Stomach (tissue), 4 donors: ENCODE results near the gene CCNJL.

Source experiments
- EP300 ChIP-seq: sonication (generic); formaldehyde crosslinking; IDR thresholded peaks from one replicate; pipeline ENCODE4 v1.6.1; 2017; ENCODE audit warnings: antibody characterized with exemption
- POLR2A ChIP-seq, 4 donors: fragments of 450-650 bp; IDR thresholded peaks; one replicate each; pipeline ENCODE4 v1.6.1; 2016; ENCODE audit warnings: antibody characterized with exemption in 4 of 4, control low read depth in 2 of 4, mild to moderate bottlenecking in 1 of 4, moderate library complexity in 1 of 4
- TF ChIP-seq, protein P1 (sequence below), 7 experiments: fragments of 450-650 bp in 4 of 7; fragments of 200-600 bp in 3 of 7; sonication (generic) in 3 of 7; IDR thresholded peaks; one replicate each; pipeline ENCODE4 v1.5.1; 2016 to 2019; ENCODE audit warnings: antibody characterized with exemption in 7 of 7, control low read depth in 2 of 7, mild to moderate bottlenecking in 1 of 7

DNA sequence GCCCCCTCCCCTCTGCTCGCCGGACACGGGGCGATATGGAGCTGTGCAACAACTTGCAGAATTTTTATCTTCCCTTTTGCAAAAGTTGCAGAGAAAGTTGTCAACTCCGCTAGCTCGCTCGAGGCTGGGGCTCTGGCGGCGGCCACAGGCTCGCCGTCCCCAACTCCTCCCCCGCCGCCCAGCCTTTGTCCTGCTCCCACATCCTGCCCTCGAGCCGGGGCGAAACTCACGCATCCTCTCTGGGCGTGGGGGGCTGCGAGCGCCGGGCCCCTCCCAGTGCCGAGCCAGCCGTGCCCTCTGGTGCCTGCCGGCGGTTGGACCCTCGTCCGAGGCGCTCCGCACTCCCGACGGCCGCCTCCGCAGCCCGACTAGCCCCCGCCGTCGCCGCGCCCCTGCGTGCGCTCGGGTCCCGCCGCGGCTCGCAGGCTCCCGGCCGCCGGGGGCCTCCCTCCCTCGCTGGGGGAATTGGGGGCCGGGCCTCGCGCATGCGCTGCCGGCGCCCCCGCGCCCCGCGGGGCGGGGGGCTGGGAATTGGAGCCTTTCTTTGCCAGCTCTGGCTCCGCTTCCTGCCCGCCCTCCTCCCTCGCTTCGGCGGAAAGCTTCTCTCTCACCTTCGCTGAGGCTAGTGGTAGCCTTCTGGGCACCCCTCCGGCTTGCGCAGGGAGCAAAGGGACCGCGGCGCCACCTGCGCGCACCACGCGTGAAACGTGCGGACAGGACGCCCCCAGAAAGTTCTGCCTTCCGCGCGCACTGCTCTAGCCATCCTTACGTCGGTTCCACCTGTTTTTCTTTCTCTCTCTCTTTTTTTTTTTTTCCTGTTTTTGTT, at the start of gene CCNJL:
- no peak for TF ChIP-seq POLR2A (IDR thresholded peaks at IDR 0.05)
- TF ChIP-seq, protein P1, sequence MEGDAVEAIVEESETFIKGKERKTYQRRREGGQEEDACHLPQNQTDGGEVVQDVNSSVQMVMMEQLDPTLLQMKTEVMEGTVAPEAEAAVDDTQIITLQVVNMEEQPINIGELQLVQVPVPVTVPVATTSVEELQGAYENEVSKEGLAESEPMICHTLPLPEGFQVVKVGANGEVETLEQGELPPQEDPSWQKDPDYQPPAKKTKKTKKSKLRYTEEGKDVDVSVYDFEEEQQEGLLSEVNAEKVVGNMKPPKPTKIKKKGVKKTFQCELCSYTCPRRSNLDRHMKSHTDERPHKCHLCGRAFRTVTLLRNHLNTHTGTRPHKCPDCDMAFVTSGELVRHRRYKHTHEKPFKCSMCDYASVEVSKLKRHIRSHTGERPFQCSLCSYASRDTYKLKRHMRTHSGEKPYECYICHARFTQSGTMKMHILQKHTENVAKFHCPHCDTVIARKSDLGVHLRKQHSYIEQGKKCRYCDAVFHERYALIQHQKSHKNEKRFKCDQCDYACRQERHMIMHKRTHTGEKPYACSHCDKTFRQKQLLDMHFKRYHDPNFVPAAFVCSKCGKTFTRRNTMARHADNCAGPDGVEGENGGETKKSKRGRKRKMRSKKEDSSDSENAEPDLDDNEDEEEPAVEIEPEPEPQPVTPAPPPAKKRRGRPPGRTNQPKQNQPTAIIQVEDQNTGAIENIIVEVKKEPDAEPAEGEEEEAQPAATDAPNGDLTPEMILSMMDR (IDR thresholded peaks at IDR 0.05): no peak
- no peak for TF ChIP-seq EP300
